ENCODE results near the gene FAM25G. TPM values are rescaled to one million over a fixed set of nuclear protein-coding genes. Genes with fewer than 3 reads are reported as not detected.

FAM25G gene
- total RNA-seq, 2 experiments from 2014 or later = not detected

DNA sequence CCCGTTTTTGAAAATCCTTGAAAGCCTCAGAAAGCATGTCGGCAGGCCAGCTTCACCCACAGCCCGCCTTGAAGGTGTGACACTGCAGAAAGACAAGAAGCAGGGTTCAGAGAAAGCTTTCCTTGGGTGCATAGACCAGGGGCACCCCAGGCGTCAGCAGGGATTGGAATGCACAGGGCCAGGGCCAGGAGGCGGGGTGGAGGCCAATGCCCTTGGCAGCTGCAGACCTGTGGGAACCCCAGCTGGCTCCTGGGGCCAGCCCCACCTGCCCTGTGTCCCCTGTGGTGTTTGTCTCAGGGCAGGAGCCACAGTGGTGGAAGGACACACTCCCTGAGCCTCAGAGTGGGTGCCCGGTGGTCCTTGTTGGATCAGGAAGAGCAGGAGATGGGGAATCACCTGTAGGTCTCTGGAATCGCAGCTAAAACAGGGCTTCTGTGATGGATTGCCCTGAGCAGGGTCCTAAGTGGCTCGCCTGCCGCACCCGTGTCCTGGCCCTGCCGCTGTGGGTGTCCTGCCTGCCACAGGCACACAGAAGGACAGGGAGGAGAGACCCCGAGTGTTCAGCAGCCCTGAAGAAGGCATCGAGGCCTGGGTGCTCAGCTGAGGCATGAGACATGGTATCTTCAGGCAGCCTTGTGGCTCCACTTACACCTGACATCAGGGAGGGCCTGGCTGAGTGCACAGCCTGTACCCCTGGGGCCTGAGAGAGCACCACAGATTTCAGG is 40.1 kb downstream of the FAM25G start:
- no peaks in the 10 kb centered on the region for H3K4me1 Mint-ChIP-seq (ENCODE audit: low read depth)
- ATAC-seq = no peak
- H3K9me3 Mint-ChIP-seq (ENCODE audit: insufficient read depth) = no peaks in the 10 kb centered on the region
- no peak for DNase-seq
- no peaks in the 10 kb centered on the region for H3K36me3 Mint-ChIP-seq (ENCODE audit: low read depth)
- peaks cover 11% of the 10 kb centered on the region for H3K27me3 Mint-ChIP-seq (ENCODE audit: low read depth)
- ChIA-PET POLR2A (no interaction called here), CTCF (no interaction called here)
- no peak overlapping the region for H3K27ac Mint-ChIP-seq
- H3K4me3 Mint-ChIP-seq = no peak overlapping the region

DNA sequence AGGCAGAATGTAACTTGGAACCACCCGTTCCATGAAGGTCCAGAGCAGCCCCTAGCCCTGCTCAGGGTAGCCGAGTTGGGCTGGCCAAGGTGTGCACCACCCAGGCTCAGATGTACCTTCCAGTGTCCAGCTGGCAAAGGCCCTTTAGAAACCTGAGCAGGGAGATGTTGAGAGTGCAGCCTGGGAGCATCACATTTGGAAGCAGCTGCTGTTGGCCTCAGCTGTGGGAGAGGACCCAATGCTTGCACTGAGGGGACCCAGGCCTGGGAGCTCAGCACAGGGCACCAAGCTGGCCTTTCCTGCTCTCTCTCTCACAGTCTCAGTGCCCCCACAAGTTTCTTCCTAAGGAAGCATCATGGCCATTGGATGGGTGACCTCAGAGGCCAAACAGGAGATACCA is 41.1 kb downstream of the FAM25G start:
- ChIA-PET CTCF (no interaction called here), POLR2A (no interaction called here)
- H3K27me3 Mint-ChIP-seq (ENCODE audit: low read depth) = peaks cover 11% of the 10 kb centered on the region
- H3K4me3 Mint-ChIP-seq = no peak overlapping the region
- no peaks in the 10 kb centered on the region for H3K4me1 Mint-ChIP-seq (ENCODE audit: low read depth)
- H3K27ac Mint-ChIP-seq = no peak overlapping the region
- peaks cover 7% of the 10 kb centered on the region for H3K9me3 Mint-ChIP-seq (ENCODE audit: insufficient read depth)
- ATAC-seq (no peak), DNase-seq (no peak)
- no peaks in the 10 kb centered on the region for H3K36me3 Mint-ChIP-seq (ENCODE audit: low read depth)

DNA sequence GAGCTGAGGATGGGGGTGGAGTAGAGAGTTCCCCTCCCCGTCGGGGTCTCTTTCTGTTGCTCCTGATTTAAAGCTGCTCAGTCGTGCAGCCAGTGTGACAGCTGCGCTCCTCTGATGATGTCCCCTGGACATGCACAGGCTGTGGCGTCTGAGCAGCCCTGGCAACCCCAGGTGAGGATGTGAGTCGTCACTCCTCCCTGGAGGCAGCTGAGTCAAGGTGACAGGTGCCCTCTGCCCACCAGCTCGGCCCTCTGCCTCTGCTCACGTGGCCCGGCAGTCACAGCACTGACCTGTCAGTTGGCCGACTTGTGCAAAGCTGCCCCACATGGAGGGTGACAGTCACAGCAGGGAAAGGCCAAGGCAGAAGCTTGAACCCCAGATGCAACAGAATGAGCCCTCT is 41.5 kb downstream of the FAM25G start:
- ChIA-PET POLR2A (no interaction called here), CTCF (no interaction called here)
- no peak for DNase-seq

DNA sequence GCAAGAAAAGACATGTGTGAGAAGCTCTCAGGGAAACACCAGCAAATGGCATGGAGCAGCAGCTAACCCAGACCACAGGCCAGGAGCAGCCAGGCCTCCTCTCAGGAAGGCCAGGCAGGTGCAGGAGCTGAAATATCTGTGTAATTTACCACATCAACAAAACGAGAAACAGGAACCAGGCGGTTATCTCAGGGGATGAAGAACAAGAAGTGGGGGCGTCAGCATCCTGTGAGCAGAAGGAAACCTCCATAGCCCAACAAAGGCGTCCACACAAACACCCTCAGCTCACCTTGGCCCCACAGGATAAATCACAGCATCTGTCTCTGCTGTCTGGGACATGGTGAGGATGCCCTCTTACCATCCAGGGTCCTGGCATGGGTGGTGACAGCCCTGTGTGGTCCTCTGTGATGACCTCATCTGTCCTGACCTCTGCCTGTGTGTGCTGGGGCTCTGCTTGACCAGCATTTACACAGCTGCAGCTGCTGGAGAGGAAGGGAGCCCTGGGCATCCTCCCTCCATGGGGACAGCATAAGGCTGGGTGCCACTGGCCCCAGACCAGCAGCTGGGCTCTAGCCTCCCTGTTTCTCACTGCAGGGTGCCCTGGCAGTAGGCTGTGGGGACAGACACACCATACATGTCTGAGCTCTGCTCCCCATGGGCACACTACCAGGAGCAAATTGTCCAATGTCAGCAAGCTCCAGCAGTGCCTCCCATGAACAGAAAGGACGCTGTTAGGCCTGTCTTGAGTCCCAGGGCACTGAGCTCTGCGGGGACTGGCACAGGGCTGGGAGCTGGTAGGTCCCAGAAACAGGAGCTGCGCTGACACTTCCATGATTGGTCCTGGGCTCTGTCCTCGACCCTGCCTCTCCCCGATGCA is 42.2 kb downstream of the FAM25G start:
- ChIA-PET CTCF (no interaction called here), POLR2A (no interaction called here)
- H3K27ac Mint-ChIP-seq = no peak overlapping the region
- ATAC-seq = peak; percentile 12
- H3K36me3 Mint-ChIP-seq (ENCODE audit: low read depth) = no peaks in the 10 kb centered on the region
- no peak for DNase-seq
- H3K27me3 Mint-ChIP-seq (ENCODE audit: low read depth) = peaks cover 6% of the 10 kb centered on the region
- H3K9me3 Mint-ChIP-seq (ENCODE audit: insufficient read depth) = peaks cover 10% of the 10 kb centered on the region
- no peaks in the 10 kb centered on the region for H3K4me1 Mint-ChIP-seq (ENCODE audit: low read depth)
- H3K4me3 Mint-ChIP-seq = no peak overlapping the region

More for the DNA sequence above, 41.5 kb downstream of the FAM25G start:
- Mint-ChIP-seq H3K36me3 (ENCODE audit: low read depth) (no peaks in the 10 kb centered on the region), H3K4me1 (ENCODE audit: low read depth) (no peaks in the 10 kb centered on the region), H3K27me3 (ENCODE audit: low read depth) (peaks cover 11% of the 10 kb centered on the region), H3K27ac (no peak overlapping the region), H3K4me3 (no peak overlapping the region), H3K9me3 (ENCODE audit: insufficient read depth) (peaks cover 10% of the 10 kb centered on the region)
- ATAC-seq = no peak

DNA sequence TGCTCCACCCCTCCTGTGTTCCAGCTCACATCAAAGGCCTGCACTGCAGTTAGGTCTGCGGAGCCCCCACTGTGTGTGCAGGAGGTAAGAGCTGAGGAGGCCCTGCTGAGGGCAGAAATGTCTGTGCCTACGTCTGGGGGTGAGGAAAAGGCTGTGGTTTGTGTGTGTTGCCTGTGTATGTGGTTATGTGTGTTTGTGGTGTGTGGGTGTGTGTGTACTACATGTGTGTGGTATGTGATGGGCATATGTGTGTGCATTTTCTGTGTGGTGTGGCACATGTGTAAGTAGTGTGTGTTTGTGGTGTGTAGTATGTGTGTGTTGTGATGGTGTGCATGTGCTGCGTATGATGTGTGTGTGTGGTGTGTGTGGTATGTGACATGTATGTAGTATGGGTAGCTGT is 43.8 kb downstream of the FAM25G start:
- ChIA-PET CTCF (no interaction called here), POLR2A (no interaction called here)
- ATAC-seq (no peak), DNase-seq (no peak)
- H3K27ac Mint-ChIP-seq = no peak overlapping the region
- H3K4me1 Mint-ChIP-seq (ENCODE audit: low read depth) = no peaks in the 10 kb centered on the region
- H3K4me3 Mint-ChIP-seq = no peak overlapping the region
- peaks cover 10% of the 10 kb centered on the region for H3K9me3 Mint-ChIP-seq (ENCODE audit: insufficient read depth)
- no peaks in the 10 kb centered on the region for H3K27me3 Mint-ChIP-seq (ENCODE audit: low read depth)
- no peaks in the 10 kb centered on the region for H3K36me3 Mint-ChIP-seq (ENCODE audit: low read depth)

DNA sequence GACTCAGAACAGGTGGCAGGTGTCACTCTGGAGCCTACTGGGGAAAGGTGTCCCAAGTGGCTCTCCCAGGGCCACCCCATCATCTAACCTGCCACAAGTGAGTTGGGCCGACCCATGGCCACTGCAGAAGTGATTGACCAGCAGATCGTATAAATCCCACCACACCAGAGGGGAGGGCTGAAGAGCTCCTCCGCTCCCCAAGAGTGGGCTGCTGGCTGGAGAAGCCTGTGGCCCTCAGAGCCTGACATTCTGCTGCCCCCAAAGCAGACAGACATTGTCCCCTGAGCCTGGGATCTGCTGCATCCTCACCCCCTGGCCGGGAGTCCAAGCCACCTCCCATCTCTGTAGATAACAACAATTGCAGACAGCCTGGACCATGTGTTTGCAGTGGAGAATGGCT is 44.3 kb downstream of the FAM25G start:
- Mint-ChIP-seq H3K9me3 (ENCODE audit: insufficient read depth) (peaks cover 10% of the 10 kb centered on the region), H3K27me3 (ENCODE audit: low read depth) (peaks cover under 1% of the 10 kb centered on the region), H3K4me1 (ENCODE audit: low read depth) (no peaks in the 10 kb centered on the region), H3K4me3 (no peak overlapping the region), H3K36me3 (ENCODE audit: low read depth) (no peaks in the 10 kb centered on the region), H3K27ac (no peak overlapping the region)
- POLR2A ChIA-PET = no interaction called here
- DNase-seq (no peak), ATAC-seq (no peak)
- CTCF ChIA-PET = no interaction called here

DNA sequence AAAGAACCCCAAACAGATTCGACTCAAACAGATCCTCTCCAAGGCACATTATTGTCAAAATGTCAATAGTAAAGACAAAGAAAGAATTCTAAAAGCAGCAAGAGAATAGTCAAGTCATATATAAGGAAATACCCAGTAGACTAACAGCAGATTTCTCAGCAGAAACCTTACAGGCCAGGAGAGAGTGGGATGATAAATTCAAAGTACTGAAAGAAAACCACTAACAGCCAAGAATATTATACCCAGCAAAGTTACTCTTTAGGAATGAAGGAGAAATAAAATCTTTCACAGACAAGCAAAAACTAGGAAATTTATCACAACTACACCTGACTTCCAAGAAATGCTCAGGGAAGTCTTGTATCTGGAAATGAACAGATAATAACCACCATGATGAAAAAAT is 45.8 kb downstream of the FAM25G start:
- CTCF ChIA-PET = no interaction called here
- H3K27me3 Mint-ChIP-seq (ENCODE audit: low read depth) = peaks cover 6% of the 10 kb centered on the region
- POLR2A ChIA-PET = no interaction called here
- no peak overlapping the region for H3K27ac Mint-ChIP-seq
- ATAC-seq = no peak
- H3K36me3 Mint-ChIP-seq (ENCODE audit: low read depth) = no peaks in the 10 kb centered on the region
- H3K9me3 Mint-ChIP-seq (ENCODE audit: insufficient read depth) = peaks cover 10% of the 10 kb centered on the region
- no peak overlapping the region for H3K4me3 Mint-ChIP-seq
- DNase-seq = no peak
- H3K4me1 Mint-ChIP-seq (ENCODE audit: low read depth) = no peaks in the 10 kb centered on the region

DNA sequence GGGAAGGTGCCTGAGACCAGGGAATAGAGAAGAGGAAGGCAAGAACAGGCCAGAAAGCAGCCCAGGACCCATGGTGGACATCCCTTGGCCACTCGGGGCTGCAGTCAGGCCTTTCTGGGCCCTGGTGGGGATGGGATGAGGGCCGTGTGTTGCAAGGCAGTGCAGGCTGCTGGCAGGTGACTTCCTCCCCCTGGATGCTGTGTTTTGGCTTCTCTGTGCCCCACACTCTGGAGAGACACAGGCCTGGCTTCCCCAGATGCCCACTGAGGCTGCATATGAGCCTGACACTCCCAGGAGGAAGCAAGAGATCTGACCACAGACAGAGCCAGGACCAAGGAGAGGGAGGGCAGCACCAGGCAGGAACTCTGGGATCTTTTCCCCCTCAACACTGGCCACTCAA is 47.5 kb downstream of the FAM25G start:
- no peak overlapping the region for H3K4me3 Mint-ChIP-seq
- H3K27me3 Mint-ChIP-seq (ENCODE audit: low read depth) = peaks cover 6% of the 10 kb centered on the region

DNA sequence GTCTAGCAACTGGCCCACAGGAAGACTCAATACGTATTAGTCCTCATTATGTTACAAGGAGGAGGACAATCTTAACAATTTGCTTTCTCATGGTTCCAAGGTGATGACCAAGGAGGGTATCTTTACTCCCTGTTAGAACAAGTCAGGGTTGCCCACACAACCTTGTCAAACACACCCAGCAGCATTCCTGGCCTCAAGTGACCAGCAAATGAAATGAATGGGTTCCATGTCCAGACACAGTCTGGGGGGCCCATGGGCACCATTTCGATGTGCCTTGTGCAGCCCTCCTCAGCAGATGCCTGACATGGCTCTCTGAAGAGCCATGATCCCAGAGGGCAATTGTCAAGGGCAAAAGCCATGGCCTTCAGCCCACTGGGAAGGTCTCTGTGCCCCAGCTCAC is 48.4 kb downstream of the FAM25G start:
- ChIA-PET POLR2A (no interaction called here), CTCF (no interaction called here)
- H3K36me3 Mint-ChIP-seq (ENCODE audit: low read depth) = peaks cover 2% of the 10 kb centered on the region
- no peak for ATAC-seq
- H3K9me3 Mint-ChIP-seq (ENCODE audit: insufficient read depth) = peaks cover 10% of the 10 kb centered on the region
- no peak overlapping the region for H3K27ac Mint-ChIP-seq
- H3K4me3 Mint-ChIP-seq = no peak overlapping the region
- H3K27me3 Mint-ChIP-seq (ENCODE audit: low read depth) = peaks cover 7% of the 10 kb centered on the region
- H3K4me1 Mint-ChIP-seq (ENCODE audit: low read depth) = no peaks in the 10 kb centered on the region
- no peak for DNase-seq

More for the DNA sequence above, 47.5 kb downstream of the FAM25G start:
- Mint-ChIP-seq H3K4me1 (ENCODE audit: low read depth) (no peaks in the 10 kb centered on the region), H3K27ac (no peak overlapping the region), H3K9me3 (ENCODE audit: insufficient read depth) (peaks cover 10% of the 10 kb centered on the region), H3K36me3 (ENCODE audit: low read depth) (peaks cover 2% of the 10 kb centered on the region)
- ChIA-PET POLR2A (no interaction called here), CTCF (no interaction called here)
- ATAC-seq = no peak
- no peak for DNase-seq

DNA sequence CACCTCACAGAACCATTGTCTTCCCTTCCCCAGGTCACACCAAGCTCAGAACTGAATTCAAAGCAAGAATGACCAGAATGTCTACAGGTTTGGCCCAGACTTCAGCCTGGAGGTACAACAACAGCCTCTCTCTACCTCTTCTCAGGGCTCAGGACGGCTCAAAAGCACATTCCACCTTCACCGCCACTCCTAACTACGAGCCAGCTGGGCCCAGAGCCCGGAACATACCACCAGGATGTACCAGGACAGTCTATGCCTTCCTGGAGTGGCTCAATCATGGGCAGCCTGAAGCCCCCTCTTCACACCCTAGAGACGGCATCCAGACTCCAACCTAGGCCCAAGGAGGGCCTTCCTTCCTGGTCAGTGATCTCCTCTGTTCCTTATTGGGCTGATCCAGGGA is 49.1 kb downstream of the FAM25G start:
- Mint-ChIP-seq H3K4me1 (ENCODE audit: low read depth) (no peaks in the 10 kb centered on the region), H3K36me3 (ENCODE audit: low read depth) (peaks cover 2% of the 10 kb centered on the region), H3K9me3 (ENCODE audit: insufficient read depth) (peaks cover 10% of the 10 kb centered on the region), H3K27me3 (ENCODE audit: low read depth) (peaks cover 9% of the 10 kb centered on the region), H3K4me3 (no peak overlapping the region), H3K27ac (no peak overlapping the region)
- DNase-seq (no peak), ATAC-seq (no peak)
- POLR2A ChIA-PET = no interaction called here
- CTCF ChIA-PET = no interaction called here

DNA sequence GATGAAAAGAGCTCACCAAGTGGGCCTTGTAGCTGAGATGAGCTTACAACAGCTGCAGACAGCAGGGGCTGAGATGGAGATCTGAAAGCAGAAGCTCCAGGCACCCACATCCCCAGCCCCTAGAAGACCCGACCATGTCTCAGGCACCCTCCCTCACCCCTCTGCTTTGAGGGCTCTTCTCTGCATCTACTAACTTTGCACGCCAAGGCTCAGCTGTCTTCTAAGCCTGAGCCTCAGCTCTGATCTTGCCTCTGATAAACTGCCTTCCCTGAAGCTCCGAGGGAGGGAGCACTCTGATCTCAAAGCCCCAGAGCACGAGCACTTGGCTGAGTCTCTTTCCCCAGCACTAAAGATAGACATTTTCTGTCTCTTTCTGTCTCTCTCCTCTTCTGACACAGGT is 49.6 kb downstream of the FAM25G start:
- Mint-ChIP-seq H3K27me3 (ENCODE audit: low read depth) (peaks cover 11% of the 10 kb centered on the region), H3K4me1 (ENCODE audit: low read depth) (no peaks in the 10 kb centered on the region), H3K9me3 (ENCODE audit: insufficient read depth) (peaks cover 12% of the 10 kb centered on the region), H3K36me3 (ENCODE audit: low read depth) (peaks cover 2% of the 10 kb centered on the region), H3K4me3 (no peak overlapping the region), H3K27ac (no peak overlapping the region)
- DNase-seq = no peak
- ATAC-seq = no peak
- POLR2A ChIA-PET = no interaction called here
- CTCF ChIA-PET = no interaction called here

DNA sequence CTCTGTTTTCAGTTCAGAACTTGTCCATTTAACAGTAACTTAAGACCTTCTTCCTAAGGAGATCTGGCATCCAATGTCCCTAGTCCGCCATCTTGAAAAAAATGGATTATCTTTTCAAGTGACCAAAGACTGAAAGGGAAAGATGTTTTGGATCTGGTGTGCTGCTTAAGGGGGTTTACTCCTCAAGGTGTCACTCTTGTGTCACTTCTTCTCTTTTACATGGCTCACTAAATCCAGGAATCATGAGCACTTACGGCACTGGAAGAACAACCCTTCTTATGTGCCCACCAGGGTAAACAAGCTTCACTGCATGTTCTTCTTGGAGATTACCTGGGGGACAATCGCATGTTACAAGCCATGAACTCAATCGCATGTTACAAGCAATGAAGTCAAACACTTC is 51.3 kb downstream of the FAM25G start:
- Mint-ChIP-seq H3K27ac (no peak overlapping the region), H3K4me1 (ENCODE audit: low read depth) (no peaks in the 10 kb centered on the region), H3K36me3 (ENCODE audit: low read depth) (peaks cover 2% of the 10 kb centered on the region), H3K4me3 (no peak overlapping the region), H3K27me3 (ENCODE audit: low read depth) (peaks cover 24% of the 10 kb centered on the region), H3K9me3 (ENCODE audit: insufficient read depth) (peaks cover 3% of the 10 kb centered on the region)
- no peak for DNase-seq
- CTCF ChIA-PET = no interaction called here
- ATAC-seq = no peak
- POLR2A ChIA-PET = no interaction called here
